DOHH2 (cell line): ENCODE results near the gene KRTAP3-2.

ENCODE experiments used
- H3F3A ChIP-seq: fragments of 200-600 bp; sonication (generic), shearing (Covaris generic); 2 replicates; pipeline ENCODE4 v1.6.0; 2016; ENCODE audit warnings: antibody characterized with exemption, mild to moderate bottlenecking; ENCODE audit not compliant: control insufficient read depth, insufficient read depth
- H3K27ac ChIP-seq: fragments of 200-600 bp; sonication (generic); 2 replicates; pipeline ENCODE4 v1.5.1; 2014; ENCODE audit warnings: low read depth, mild to moderate bottlenecking, low read length, moderate library complexity
- H3K27me3 ChIP-seq: fragments of 200-600 bp; sonication (generic); 2 replicates; pipeline ENCODE4 v1.6.1; 2014; ENCODE audit warnings: mild to moderate bottlenecking, low read length, mixed read lengths; ENCODE audit not compliant: control insufficient read depth
- H3K36me3 ChIP-seq: fragments of 200-600 bp; sonication (generic); 2 replicates; pipeline ENCODE4 v1.6.1; 2014; ENCODE audit warnings: mild to moderate bottlenecking, low read length, moderate library complexity, mixed read lengths; ENCODE audit not compliant: control insufficient read depth
- H3K4me1 ChIP-seq: fragments of 200-600 bp; sonication (generic); 2 replicates; pipeline ENCODE4 v1.6.1; 2014; ENCODE audit warnings: mild to moderate bottlenecking, low read length, mixed read lengths; ENCODE audit not compliant: control insufficient read depth
- H3K4me2 ChIP-seq: fragments of 200-600 bp; sonication (generic); 2 replicates; pipeline ENCODE4 v1.6.0; 2014; ENCODE audit warnings: mild to moderate bottlenecking, low read length, moderate library complexity
- H3K4me3 ChIP-seq: fragments of 200-600 bp; sonication (generic); 2 replicates; pipeline ENCODE4 v1.5.1; 2014; ENCODE audit warnings: mild to moderate bottlenecking, low read length, mixed read lengths
- H3K79me2 ChIP-seq: fragments of 200-600 bp; sonication (generic); 2 replicates; pipeline ENCODE4 v1.6.1; 2014; ENCODE audit warnings: mild to moderate bottlenecking, low read length, mixed read lengths; ENCODE audit not compliant: control insufficient read depth
- H3K9me2 ChIP-seq: fragments of 200-600 bp; sonication (generic); replicated peaks from 2 replicates; pipeline ENCODE4 v1.6.1; 2014; ENCODE audit warnings: mild to moderate bottlenecking, low read length, mixed read lengths; ENCODE audit not compliant: control insufficient read depth
- H3K9me3 ChIP-seq: fragments of 200-600 bp; sonication (generic); 2 replicates; pipeline ENCODE4 v1.6.1; 2014; ENCODE audit warnings: antibody characterized with exemption, low read length, mixed read lengths; ENCODE audit not compliant: control insufficient read depth, insufficient read depth
- H4K20me1 ChIP-seq: fragments of 200-600 bp; sonication (generic); 2 replicates; pipeline ENCODE4 v1.6.0; 2014; ENCODE audit warnings: low read depth, mild to moderate bottlenecking, antibody characterized with exemption, low read length, moderate library complexity; ENCODE audit not compliant: control insufficient read depth, insufficient read depth
- CTCF ChIP-seq: fragments of 200-600 bp; sonication (generic); IDR thresholded peaks from one replicate; pipeline ENCODE4 v1.5.1; 2014; ENCODE audit warnings: antibody characterized with exemption, mild to moderate bottlenecking, low read depth, low read length; ENCODE audit not compliant: poor library complexity, severe bottlenecking
- EZH2phosphoT487 ChIP-seq: fragments of 200-600 bp; sonication (generic); IDR thresholded peaks from 2 replicates; pipeline ENCODE4 v1.6.1; 2017; ENCODE audit warnings: borderline replicate concordance, mild to moderate bottlenecking, antibody characterized with exemption, low read length, moderate library complexity, mixed read lengths

Gene KRTAP3-2

DNA sequence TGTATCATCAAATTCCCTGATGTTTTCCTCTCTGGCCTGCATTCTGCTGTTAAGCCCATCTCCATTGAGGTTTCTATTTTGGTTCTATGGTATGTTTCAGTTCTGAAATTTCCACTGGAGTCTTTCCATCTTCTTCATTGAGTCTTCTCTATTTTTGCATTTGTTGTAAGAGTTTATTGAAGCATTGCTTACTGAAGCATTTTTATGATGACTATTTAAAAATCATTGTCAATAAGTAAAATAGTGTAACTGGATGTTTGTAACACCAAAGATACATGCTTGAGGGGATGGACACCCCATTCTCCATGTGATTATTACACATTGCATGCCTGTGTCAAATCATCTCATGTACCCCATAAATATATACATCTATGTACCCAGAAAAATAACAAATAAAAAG lies 24.2 kb downstream of the KRTAP3-2 start:
- no peak for TF ChIP-seq EZH2phosphoT487
- TF ChIP-seq CTCF = no peak
- Histone ChIP-seq H3K9me2 (no peaks in the 10 kb centered on the region), H3K79me2 (no peaks in the 10 kb centered on the region)

DNA sequence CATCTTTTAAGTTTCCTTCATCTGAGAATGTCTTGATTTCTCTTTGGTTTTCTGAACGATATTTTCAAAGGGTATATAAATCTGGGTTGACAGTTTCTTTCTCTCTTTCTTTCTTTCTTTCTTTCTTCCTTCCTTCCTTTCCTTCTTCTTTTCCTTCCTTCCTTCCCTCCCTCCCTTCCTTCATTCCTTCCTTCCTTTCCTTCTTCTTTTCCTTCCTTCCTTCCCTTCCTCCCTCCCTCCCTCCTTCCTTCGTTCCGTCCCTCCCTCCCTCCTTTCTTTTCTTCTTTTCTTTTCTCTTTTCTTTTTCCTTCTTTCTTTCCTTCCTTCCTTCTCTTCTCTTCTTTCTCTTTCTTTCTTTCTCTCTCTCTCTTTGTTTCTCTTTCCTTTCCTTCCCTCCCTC lies 25.3 kb downstream of the KRTAP3-2 start:
- no peaks in the 10 kb centered on the region for H3K4me1 ChIP-seq
- no peaks in the 10 kb centered on the region for H3K9me3 ChIP-seq
- 0 out of 2 replicates have a peak, but pooled peaks cover 3% of the 10 kb centered on the region for H3K27me3 ChIP-seq
- H3F3A ChIP-seq = no peaks in the 10 kb centered on the region
- TF ChIP-seq CTCF = no peak
- TF ChIP-seq EZH2phosphoT487 = no peak
- no peaks in the 10 kb centered on the region for H3K36me3 ChIP-seq
- H3K27ac ChIP-seq = no peak overlapping the region
- no peaks in the 10 kb centered on the region for H3K79me2 ChIP-seq
- no peak overlapping the region for H3K4me2 ChIP-seq
- no peak overlapping the region for H3K4me3 ChIP-seq
- no peaks in the 10 kb centered on the region for H3K9me2 ChIP-seq
- no peaks in the 10 kb centered on the region for H4K20me1 ChIP-seq

More for the DNA sequence above, 24.2 kb downstream of the KRTAP3-2 start:
- H3K27me3 ChIP-seq = 0 out of 2 replicates have a peak, but pooled peaks cover 3% of the 10 kb centered on the region
- no peaks in the 10 kb centered on the region for H4K20me1 ChIP-seq
- H3K4me2 ChIP-seq = no peak overlapping the region
- H3K4me1 ChIP-seq = no peaks in the 10 kb centered on the region
- H3K36me3 ChIP-seq = no peaks in the 10 kb centered on the region
- no peaks in the 10 kb centered on the region for H3F3A ChIP-seq
- no peak overlapping the region for H3K27ac ChIP-seq
- H3K9me3 ChIP-seq = no peaks in the 10 kb centered on the region
- no peak overlapping the region for H3K4me3 ChIP-seq

GRCh38 chr17:40967582-40967981 lies 32.1 kb downstream of the KRTAP3-2 start:
- H3K27ac ChIP-seq = no peak overlapping the region
- no peaks in the 10 kb centered on the region for H3K79me2 ChIP-seq
- no peaks in the 10 kb centered on the region for H3K4me1 ChIP-seq
- no peaks in the 10 kb centered on the region for H3K9me2 ChIP-seq
- no peaks in the 10 kb centered on the region for H3K9me3 ChIP-seq
- H3K27me3 ChIP-seq = peaks cover 3% of the 10 kb centered on the region; the same call in 1 of the 2 replicates
- no peaks in the 10 kb centered on the region for H3K36me3 ChIP-seq
- H3K4me2 ChIP-seq = no peak overlapping the region
- TF ChIP-seq CTCF (no peak), EZH2phosphoT487 (no peak)
- no peak overlapping the region for H3K4me3 ChIP-seq
- H4K20me1 ChIP-seq = no peaks in the 10 kb centered on the region
- H3F3A ChIP-seq = no peaks in the 10 kb centered on the region
